ENCODE results near the gene ARHGEF4.

ARHGEF4 gene

GRCh38 chr2:131016826-131017741 lies 180.4 kb downstream of the ARHGEF4 start:
- no peak for DNase-seq

GRCh38 chr2:131022731-131023130 lies 186.0 kb downstream of the ARHGEF4 start:
- no peak for DNase-seq

- DNase-seq: no peak
Measured at GRCh38 chr2:131023758-131024157, 187.0 kb downstream of the ARHGEF4 start.

GRCh38 chr2:131026919-131027318 lies 190.2 kb downstream of the ARHGEF4 start:
- DNase-seq: no peak

- DNase-seq: no peak
Measured at GRCh38 chr2:131027566-131028528, 191.1 kb downstream of the ARHGEF4 start.

- no peak for DNase-seq
Measured at GRCh38 chr2:131029812-131030211, 193.1 kb downstream of the ARHGEF4 start.

GRCh38 chr2:131030478-131030971 lies 193.8 kb downstream of the ARHGEF4 start:
- DNase-seq: no peak

- DNase-seq: no peak
Measured at GRCh38 chr2:131031431-131031841, 194.7 kb downstream of the ARHGEF4 start.

- DNase-seq: no peak
Measured at GRCh38 chr2:131031875-131032274, 195.2 kb downstream of the ARHGEF4 start.

- no peak for DNase-seq
Measured at GRCh38 chr2:131032393-131032836, 195.7 kb downstream of the ARHGEF4 start.

- DNase-seq: no peak
Measured at GRCh38 chr2:131033786-131034121, 197.0 kb downstream of the ARHGEF4 start.

- DNase-seq: no peak
Measured at GRCh38 chr2:131034122-131035051, 197.7 kb downstream of the ARHGEF4 start.

- no peak for DNase-seq
Measured at GRCh38 chr2:131035112-131035825, 198.6 kb downstream of the ARHGEF4 start.

GRCh38 chr2:131035826-131036231 lies 199.1 kb downstream of the ARHGEF4 start:
- DNase-seq: no peak

GRCh38 chr2:131036269-131036668 lies 199.6 kb downstream of the ARHGEF4 start:
- no peak for DNase-seq

GRCh38 chr2:131036696-131037397 lies 200.1 kb downstream of the ARHGEF4 start:
- no peak for DNase-seq

GRCh38 chr2:131037398-131038257 lies 200.9 kb downstream of the ARHGEF4 start:
- no peak for DNase-seq

GRCh38 chr2:131038258-131039100 lies 201.8 kb downstream of the ARHGEF4 start:
- DNase-seq: no peak

- DNase-seq: no peak
Measured at GRCh38 chr2:131039101-131039440, 202.4 kb downstream of the ARHGEF4 start.
